Limb (tissue), 2 donors: Measurements from ENCODE around the gene SYT11.
"Not testable (repeated sequence)": the region's sequence is repeated elsewhere in the genome, so short reads cannot be mapped to it uniquely, and the experiment has no call there.

Source experiments
- DNase-seq, 2 donors: peaks; one replicate each; pipeline ENCODE4 v3.0.0-alpha.2; 2016; ENCODE audit errors: extremely low spot score in 2 of 2

The SYT11 gene

DNA sequence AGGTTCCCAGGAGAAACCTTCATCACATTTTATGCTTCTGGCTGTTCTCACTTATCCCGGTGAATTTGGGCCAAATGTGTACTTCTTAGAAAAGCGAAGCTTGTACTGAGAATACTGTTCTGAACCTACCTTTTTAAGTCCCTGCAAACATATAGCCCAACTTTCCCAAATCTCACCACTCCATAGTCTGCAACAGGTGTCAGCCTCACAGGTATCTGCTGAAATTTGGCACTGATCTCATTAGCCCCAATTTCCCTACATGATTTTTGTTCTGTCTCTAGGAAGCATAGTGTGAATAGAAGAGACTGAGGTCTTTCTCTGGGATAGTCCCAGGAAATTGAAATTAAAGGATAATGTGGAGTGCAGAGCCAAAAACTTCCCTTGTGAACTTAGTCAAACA lies 40.3 kb downstream of the SYT11 start:
- DNase-seq = no peak

DNA sequence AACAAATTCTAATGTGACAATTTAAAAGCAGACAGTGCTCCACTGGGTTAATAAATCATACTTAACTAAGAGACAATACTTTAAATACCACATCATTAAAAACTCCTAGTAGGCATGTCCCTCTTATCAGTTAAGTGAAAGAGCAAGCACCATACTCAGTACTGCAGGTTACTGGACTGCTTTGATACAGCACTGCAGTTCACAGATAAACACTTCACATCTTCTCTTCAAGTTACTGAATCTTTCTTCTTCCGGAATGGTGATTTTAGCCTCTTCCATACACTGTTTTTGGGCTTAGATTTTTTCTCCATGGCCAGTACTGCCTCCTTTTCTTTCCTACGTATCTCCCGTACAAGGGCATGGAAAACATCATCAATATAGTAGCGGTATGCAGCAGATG lies 40.8 kb downstream of the SYT11 start:
- no peak for DNase-seq

DNA sequence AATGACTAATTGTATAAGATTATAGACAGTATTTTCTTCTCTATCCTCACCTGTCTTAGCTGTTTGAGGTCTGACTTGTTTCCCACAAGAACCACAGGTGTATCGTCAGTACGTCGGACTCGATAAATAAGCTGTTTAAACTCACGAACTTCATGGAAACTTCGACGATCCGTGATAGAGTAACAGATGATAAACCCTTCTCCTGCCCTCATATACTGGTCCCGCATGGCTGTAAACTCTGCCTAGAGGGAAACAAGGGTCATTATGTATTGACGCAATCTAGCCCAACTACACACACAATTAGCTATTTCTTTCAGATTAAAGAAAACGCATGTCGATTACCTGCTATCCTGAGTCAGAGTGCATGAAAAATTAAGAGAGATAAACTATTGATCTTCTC lies 44.9 kb downstream of the SYT11 start:
- no peak for DNase-seq

DNA sequence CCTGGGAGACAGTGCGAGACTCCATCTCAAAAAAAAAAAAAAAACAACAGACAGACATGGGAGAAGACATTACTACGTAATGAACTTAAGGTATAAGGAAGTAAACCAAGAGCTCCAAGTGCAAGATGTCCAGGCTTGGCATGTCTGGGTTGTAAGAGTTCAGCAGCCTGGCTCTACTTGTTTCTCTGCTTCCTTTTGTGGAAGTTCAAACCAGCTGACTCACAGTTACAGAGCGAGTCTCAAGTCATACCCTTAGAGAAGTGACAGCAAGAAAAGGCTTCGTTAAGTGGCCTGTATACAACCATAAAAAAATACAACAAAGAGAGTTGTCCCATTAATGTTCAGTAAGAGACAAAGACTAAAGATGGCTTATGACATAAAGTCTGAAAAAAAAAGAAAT lies 50.5 kb downstream of the SYT11 start:
- no peak for DNase-seq

DNA sequence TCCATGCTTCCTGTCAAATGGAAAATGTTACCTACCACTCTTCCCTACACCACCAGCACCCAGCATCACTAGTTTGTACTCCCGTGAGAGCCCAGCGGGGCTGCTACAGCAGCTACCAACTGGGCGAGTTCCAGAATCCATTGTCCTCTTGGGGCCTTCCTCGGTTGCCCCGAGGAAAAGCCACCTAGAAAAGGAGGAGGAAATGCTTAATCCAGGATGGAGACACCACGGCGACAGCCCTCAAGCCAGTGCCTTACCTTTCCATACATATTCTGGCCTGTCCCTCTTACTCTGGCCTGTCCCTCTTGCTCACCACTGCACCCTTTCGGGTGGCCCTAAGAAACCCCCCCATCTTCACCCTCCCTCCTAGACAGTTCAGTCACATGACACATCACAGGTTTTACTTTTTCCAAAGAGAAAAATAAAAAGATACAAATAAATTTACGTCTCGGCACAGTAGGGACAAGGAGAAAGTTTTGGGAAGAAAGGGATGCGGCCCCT lies 51.3 kb downstream of the SYT11 start:
- DNase-seq = peak in 1 of 2 donors; percentile 51

DNA sequence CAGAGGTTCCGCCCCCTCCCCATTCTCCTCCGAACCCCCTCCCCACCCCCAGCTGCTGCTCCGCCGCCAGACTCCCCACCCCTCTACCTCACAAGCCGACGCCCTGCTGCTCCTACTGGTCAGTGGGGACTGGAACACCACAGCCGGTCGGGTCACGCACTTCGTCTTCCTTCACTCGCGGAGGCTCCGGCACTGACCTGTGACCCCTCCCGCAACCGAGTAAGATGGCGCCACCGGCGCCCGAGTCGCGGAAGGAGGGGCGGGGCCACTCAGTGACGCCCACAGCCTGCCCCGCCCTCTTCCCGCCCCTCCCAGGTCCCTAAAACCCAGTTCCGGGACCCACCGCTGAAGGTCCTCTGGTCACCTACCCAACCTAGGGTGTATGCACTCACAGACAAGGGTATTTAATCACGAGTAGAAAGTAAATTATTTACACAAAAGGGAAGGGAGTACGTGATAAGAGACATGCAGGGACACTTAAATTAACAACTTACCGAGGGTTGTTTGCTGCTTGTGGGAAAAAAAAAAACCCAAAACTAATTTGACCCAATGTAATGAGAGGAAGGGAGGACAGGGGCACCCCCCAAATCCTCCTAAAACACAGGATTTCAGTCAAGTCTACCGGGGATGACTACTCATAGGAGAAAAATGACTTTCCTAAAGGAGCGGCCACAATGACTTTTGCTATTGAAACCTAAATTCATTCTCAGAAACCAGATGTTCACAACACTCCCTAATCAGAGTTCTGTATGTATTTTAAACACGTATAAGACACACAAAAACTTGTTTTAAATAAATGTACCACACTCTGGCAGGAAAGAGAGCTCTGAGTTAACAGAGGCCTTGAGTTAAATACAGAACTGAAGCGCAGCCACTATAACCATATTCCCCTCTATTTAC lies 52.0 kb downstream of the SYT11 start, which contains the start of gene RIT1:
TSS of gene RIT1 (minus strand) at position 194 of the 900 bp plus-strand sequence. CDS start 588 bp downstream, outside the sequence.
- peak; percentile 71 to 90 for DNase-seq

DNA sequence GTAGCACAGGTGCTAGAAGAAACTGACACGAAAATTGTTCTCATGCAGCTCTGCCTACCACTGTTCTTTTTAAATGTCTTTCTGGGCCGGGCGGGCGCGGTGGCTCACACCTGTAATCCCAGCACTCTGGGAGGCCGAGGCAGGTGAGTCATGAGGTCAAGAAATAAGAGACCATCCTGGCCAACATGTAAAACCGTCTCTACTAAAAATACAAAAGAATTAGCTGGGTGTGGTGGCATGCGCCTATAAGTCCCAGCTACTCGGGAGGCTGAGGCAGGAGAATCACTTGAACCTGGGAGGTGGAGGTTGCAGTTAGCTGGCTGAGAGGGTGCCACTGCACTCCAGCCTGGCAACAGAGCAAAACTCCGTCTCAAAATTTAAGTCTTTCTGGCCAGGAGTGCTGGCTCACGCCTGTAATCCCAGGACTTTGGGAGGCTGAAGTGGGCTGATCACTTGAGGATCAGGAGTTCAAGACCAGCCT lies 52.7 kb downstream of the SYT11 start:
- no peak for DNase-seq

DNA sequence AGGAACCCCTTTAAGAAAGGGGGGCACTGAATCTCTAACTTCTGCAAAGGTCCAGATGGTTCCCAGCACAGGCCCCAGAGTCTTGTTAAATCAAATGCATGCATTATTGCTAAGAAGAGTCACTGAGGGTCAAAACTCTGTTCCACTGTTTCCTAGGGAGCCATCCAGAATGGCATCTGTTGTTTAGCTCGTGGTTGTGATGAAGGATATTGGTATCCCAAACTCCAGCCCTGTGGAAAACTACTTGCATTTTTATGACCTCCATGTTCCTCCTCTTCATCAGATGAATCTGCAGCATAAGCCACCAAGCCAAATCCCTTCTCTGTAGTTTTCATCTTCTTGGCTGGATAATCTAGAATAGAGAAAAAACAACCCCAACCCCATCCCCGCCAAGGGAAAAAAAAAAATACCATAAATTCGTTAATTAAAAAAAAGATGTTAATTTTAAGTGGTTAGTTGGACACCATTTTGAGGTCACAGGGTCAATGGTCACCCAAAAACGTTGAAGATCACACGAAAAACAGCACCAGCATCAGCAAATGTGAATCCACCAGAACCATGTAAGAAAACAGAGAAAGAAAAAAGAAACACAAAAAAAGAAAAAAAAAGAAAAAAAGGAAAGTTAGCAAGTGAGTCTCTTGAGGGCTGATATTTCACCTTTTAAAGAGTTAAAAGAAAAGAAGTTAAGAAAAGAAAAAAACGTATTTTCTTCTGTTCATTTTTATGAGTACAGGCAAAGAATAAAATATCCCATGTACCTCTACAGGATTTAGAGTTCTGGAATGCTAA lies 54.8 kb downstream of the SYT11 start:
- no peak for DNase-seq

DNA sequence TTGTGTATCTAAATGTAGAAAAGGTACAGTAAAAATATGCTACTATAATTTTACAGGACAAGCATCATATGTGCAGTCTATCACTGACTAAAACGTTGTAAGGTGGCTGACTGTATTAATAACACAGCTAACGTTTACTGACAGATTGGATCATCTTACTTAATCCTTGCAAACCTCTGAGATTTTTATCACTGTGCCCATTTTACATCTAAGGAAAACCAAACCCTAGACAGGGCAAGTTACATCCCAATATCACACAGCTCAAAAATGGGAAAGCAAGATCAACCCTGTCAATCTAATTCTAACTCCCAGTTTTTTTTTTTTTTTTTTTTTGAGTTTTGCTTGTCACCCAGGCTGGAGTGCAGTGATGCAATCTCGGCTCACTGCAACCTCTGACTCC lies 59.3 kb downstream of the SYT11 start:
- DNase-seq = no peak

DNA sequence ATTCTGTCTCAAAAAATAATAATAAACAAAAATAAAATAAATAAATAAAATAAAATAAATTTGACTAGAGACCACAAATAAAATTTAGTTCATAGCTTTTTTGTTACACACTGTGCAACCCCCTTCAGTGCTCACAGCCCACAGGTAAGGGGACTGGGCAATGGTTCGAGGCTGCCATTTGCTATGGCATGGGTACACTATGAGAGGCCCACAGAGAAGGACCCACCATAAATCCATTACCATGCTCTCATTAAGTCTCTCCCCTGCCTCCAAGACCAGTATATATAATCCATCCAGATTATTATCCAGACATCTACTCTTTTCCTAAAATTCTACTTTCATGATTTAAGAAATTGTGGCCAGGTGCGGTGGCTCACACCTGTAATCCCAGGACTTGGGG lies 60.4 kb downstream of the SYT11 start:
- DNase-seq = no peak

DNA sequence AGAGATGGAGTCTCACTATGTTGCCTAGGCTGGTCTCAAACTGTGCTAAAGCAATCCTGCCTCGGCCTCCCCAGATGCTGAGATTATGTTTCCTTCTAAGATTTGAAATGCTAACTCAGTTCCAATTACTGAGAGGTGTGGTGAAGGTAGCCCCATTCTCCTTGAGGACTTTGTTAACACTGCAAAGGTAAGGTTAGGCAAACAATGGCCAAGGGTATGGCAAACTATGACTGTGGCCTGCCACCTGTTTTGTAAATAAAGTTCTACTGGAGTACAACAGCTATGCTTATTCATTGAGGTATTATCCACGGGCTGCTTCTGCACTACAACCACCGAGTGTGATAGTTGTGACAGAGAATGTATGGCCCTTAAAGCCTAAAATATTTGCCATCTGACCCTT lies 61.4 kb downstream of the SYT11 start:
- no peak for DNase-seq

DNA sequence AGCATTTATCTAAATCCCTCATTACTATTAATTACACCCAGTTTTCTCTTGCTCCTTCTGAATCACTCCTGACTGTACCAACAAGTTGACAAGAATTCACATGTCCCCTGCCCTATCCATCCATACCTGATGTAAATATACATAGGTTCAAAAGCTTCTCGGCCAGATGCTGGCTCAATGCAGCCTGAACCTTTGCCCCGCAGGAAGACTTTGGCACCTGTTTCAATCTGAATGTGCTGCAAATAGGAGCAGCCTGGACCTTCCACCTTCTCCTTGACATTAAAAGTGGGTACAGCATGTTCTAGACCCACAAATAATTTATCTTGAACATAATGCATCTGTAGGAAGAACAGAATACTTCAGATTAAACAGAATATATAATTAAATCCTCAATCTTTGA lies 66.1 kb downstream of the SYT11 start:
- DNase-seq = no peak

DNA sequence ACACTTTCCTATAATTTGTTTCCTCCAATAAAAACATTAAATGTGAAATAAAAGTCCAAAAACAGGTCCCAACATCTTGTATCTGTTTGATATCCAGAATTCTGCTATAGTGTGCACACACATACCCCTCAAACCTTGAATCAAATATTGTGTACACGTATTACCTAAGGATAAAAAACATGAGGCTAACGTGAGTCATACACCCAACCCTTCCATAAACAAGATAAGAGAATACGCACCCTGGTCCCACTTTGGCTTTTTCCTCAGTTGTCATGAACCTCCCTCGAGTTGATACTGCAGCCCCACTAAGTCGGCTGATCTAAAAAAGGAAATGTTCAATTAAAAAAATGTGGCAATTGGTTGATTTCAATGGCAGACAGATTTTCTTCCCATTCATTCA lies 69.7 kb downstream of the SYT11 start:
- DNase-seq = no peak

DNA sequence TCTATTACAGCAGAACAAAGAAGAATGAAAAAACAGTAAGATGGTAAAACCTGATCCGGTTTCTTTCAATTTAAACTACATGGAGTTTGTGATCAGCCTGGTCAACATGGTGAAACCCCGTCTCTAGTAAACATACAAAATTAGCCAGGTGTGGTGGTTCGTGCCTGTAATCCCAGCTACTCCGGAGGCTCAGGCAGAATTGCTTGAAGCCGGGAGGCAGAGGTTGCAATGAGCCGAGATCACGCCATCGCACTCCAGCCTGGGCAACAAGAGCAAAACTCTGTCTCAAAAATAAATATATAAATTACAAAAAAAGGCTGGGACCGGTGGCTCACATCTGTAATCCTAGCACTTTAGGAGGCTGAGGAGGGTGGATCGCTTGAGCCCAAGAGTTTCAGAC lies 71.4 kb downstream of the SYT11 start:
- not testable (repeated sequence) for DNase-seq

DNA sequence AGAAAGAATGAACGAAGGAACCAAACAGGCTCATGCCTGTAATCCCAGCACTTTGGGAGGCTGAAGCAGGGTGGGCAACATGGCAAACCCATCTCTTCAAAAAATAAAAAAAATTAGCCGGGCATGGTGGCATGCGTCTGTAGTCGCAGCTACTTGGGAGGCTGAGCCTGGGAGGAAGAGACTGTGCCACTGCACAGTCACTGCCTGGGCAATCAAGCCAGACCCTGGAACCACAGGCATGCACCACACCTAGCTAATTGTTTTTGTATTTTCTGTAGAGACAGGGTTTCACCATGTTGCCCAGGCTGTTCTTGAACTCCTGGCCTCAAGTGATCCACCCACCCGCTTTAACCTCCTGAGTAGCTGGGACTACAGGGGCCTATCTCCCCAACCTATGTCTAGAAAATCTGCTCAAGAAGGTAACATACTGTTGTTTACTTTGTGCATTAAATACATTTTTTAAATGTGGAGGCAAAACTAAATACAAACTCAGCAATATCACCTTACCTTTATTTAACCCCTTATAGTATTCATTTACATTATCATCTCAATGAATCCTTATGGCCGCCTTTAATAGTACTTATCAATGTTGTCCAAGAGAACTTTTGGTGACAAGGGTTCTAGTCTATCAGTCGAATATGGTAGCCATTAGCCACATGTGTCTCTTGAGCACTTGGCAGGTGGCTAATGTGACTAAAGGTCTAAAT lies 72.1 kb downstream of the SYT11 start:
- DNase-seq = no peak

DNA sequence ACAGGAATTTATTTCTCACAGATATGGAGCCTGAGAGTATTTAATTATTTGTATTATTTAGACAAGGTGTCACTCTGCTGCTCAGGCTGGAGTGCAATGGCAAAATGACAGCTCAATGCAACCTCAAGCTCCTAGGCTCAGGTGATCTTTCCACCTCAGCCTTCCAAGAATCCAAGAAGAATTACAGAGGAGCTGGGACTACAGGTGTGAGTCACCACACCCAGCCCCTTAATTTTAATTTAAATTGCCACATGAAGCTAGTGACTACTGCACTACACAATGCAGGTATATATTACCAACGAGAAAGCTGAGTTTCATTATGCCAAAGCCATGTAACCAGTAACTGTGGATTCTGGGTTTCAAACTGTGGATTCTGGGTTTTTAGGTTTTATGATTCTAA lies 72.7 kb downstream of the SYT11 start:
- DNase-seq = no peak

DNA sequence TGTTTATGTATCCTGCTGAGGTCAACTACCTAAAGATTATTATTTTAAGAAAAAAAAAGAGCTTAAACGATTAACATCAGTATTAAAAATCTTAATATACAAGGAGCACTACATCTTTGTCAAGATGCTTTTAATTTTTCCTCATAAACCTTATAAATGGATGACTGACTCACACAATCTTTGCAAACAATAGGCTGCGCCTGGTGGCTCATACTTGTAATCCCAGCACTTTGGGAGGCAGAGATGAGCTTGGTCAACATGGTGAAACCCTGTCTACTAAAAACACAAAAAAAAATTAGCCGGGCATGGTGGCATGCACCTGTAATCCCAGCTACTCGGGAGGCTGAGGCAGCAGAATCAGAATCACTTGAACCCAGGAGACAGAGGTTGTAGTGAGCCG lies 73.1 kb downstream of the SYT11 start:
- DNase-seq = no peak

DNA sequence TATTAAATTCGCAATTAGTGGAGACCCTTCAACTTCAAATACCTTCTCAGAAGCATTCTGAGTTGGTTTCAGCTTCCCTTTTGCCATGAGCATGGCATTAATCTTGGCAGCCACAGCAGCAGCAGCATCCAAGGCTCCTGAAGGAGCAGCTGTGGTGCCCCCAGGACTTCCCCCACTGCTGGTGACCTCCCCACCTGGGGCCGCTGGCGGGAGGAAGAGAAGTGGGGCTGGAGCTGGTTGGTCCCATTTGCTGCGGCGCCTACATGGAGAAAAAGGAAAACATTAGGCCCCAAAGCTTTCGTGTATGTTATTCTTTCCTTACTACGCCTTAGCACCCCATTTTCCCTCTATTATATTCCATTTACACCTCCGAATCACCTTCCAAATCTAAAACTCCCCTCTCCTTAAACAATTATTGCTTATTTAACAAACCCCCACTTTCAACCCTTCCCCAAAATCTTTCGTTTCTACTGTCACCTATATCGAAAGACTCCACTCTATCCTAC lies 74.3 kb downstream of the SYT11 start:
- no peak for DNase-seq

DNA sequence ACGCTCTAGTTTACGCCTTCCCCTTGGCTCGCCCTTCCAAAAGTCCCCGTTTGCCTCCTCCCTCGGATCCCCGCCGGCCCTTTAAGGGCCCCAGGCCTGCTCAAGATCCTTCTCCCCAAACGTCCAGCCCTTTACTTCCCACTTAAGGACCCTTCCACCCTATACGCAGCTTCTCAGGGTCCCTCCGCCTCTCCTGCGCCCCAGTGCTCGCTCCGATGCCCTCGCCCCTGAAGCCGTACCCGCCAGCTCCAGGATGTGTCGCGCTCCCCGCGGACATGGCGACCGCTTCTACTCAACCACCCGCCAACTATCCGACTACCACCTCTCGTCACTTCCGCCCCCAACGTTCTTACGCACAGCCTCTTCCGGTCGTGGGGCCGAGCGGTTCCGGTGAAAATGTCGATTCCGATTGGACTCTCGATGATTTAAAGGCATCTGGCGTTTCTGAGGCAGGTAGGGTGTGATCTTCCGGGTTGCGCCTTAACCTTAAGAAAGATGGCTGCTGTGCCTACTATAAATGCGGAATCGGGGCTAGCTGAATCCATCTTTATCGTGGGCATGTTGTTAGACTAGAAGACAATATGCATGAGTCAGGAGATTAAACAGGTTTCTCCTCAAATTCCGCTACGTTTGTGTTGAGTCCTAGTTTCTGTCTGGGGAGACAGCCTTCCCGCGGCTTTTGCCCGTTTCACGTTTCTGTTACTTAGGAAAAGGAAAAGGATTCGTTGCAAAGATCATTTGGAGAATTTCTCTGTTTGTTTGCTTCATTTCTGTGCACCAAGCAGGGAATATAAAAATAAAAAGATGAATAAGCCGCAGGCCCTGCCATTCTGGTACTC lies 74.9 kb downstream of the SYT11 start, which contains the start of gene KHDC4:
TSS of gene KHDC4 (minus strand) at position 317 of the 839 bp plus-strand sequence. CDS start at position 277, 40 bp downstream.
- peak; percentile 95 to 99 for DNase-seq
